WERI-Rb-1 (cell line): ENCODE measurements around the gene OR51I2.

Source experiments
- DNase-seq: peaks from one replicate; pipeline ENCODE4 v3.0.0-alpha.2; 2020
- H3K27ac ChIP-seq: fragments of 250-450 bp; sonication (Bioruptor Pico); 2 replicates; pipeline ENCODE4 v1.5.1; 2020; ENCODE audit warnings: mild to moderate bottlenecking, moderate library complexity
- H3K27me3 ChIP-seq: fragments of 250-450 bp; sonication (Bioruptor Pico); 2 replicates; pipeline ENCODE4 v1.5.1; 2021; ENCODE audit warnings: mild to moderate bottlenecking, low read depth, moderate library complexity; ENCODE audit not compliant: insufficient read depth, severe bottlenecking
- H3K36me3 ChIP-seq: fragments of 250-450 bp; sonication (Bioruptor Pico); 2 replicates; pipeline ENCODE4 v1.5.1; 2020; ENCODE audit warnings: mild to moderate bottlenecking, moderate library complexity
- H3K4me3 ChIP-seq: 2 replicates; pipeline ENCODE4 v1.5.1; 2011; ENCODE audit warnings: low read depth, mild to moderate bottlenecking, control low read depth, low read length
- H3K9me3 ChIP-seq: fragments of 250-450 bp; sonication (Bioruptor Pico); 2 replicates; pipeline ENCODE4 v1.5.1; 2021; ENCODE audit warnings: mild to moderate bottlenecking, moderate library complexity; ENCODE audit not compliant: severe bottlenecking
- CTCF ChIP-seq: IDR thresholded peaks from 2 replicates; pipeline ENCODE4 v1.5.1; 2011; ENCODE audit warnings: low read depth, mild to moderate bottlenecking, control low read depth, inconsistent platforms, low read length

OR51I2 gene

GRCh38 chr11:5443835-5444393, 5.2 kb upstream of the OR51I2 start:
- H3K27ac ChIP-seq = no peak overlapping the region
- no peak for TF ChIP-seq CTCF
- no peaks in the 10 kb centered on the region for H3K9me3 ChIP-seq
- no peaks in the 10 kb centered on the region for H3K36me3 ChIP-seq
- no peak overlapping the region for H3K4me3 ChIP-seq
- H3K27me3 ChIP-seq = peaks cover 62% of the 10 kb centered on the region
- DNase-seq = no peak

GRCh38 chr11:5449432-5449831, 309 bp downstream of the OR51I2 start:
- Histone ChIP-seq H3K27me3 (peaks cover 62% of the 10 kb centered on the region), H3K9me3 (no peaks in the 10 kb centered on the region), H3K27ac (no peak overlapping the region), H3K36me3 (no peaks in the 10 kb centered on the region), H3K4me3 (no peak overlapping the region)
- no peak for DNase-seq
- no peak for TF ChIP-seq CTCF

- DNase-seq = no peak
- Histone ChIP-seq H3K27ac (no peak overlapping the region), H3K4me3 (no peak overlapping the region), H3K9me3 (peaks cover 15% of the 10 kb centered on the region), H3K27me3 (peaks cover 23% of the 10 kb centered on the region), H3K36me3 (no peaks in the 10 kb centered on the region)
- TF ChIP-seq CTCF = no peak
These were observed 12.0 kb downstream of the OR51I2 start for GRCh38 chr11:5460983-5461621.

- no peak for TF ChIP-seq CTCF
These were observed 18.4 kb downstream of the OR51I2 start for GRCh38 chr11:5467527-5467926.

GRCh38 chr11:5473921-5474320, 24.8 kb downstream of the OR51I2 start:
- Histone ChIP-seq H3K36me3 (no peaks in the 10 kb centered on the region), H3K27me3 (no peaks in the 10 kb centered on the region), H3K9me3 (no peaks in the 10 kb centered on the region), H3K27ac (no peak overlapping the region), H3K4me3 (no peak overlapping the region)
- no peak for DNase-seq
- TF ChIP-seq CTCF = no peak

More at GRCh38 chr11:5467527-5467926, 18.4 kb downstream of the OR51I2 start:
- DNase-seq = no peak
- H3K27ac ChIP-seq = no peak overlapping the region
- no peaks in the 10 kb centered on the region for H3K27me3 ChIP-seq
- no peaks in the 10 kb centered on the region for H3K36me3 ChIP-seq
- no peaks in the 10 kb centered on the region for H3K9me3 ChIP-seq
- no peak overlapping the region for H3K4me3 ChIP-seq
